GM12878 (cell line): ENCODE results near the gene CXCL14. TPM values are rescaled to one million over a fixed set of nuclear protein-coding genes. Genes with fewer than 3 reads are reported as not detected.

ENCODE experiments used
- ATAC-seq: fragments of 200-7000 bp; cut with Tn5 transposase; 3 replicates; pipeline ENCODE4 v1.9.1; 2020; ENCODE audit warnings: mild to moderate bottlenecking, moderate library complexity
- BruUV-seq: library from RNA; stranded (reverse); fragments of 400-500 nt; replicated peaks from 2 replicates; lab custom pipeline; 2021; lab: Mats Ljungman, UMichigan
- CTCF ChIA-PET: fragments of 300-600 bp; sonication (Branson Sonifier 250); formaldehyde crosslinking; extraction: SDS; loops from one replicate; lab custom pipeline; 2021; ENCODE audit warnings: inconsistent platforms; lab: Yijun Ruan, JAX
- POLR2A ChIA-PET: fragments of 350-600 bp; formaldehyde crosslinking; extraction: SDS; loops from one replicate; lab custom pipeline; 2021; ENCODE audit warnings: inconsistent platforms; lab: Charles Lee
- RAD21 ChIA-PET: fragments of 300-600 bp; sonication (Branson Sonifier 250); formaldehyde crosslinking; loops from one replicate; lab custom pipeline; 2023; ENCODE audit warnings: antibody characterized with exemption; ENCODE audit not compliant: unreplicated experiment; lab: Charles Lee
- SMC1A ChIA-PET: fragments of 300-600 bp; sonication (Branson Sonifier 250); formaldehyde crosslinking; loops from one replicate; lab custom pipeline; 2023; ENCODE audit not compliant: unreplicated experiment, uncharacterized antibody; lab: Charles Lee
- DNase-seq: peaks from one replicate; pipeline ENCODE4 v3.0.0-alpha.2; 2011; ENCODE audit warnings: low read depth, low spot score
- FAIRE-seq: peaks from 3 replicates; lab custom pipeline; 2011; peaks lifted over from hg19 to GRCh38; lab: Jason Lieb, UNC
- H2AFZ ChIP-seq: 2 replicates; pipeline ENCODE4 v1.6.0; 2011; ENCODE audit warnings: low read depth, low read length, control low read depth; ENCODE audit not compliant: control insufficient read depth
- H3K27ac ChIP-seq: 2 replicates; pipeline ENCODE4 v1.5.1; 2011; ENCODE audit warnings: control low read depth; ENCODE audit not compliant: control insufficient read depth, insufficient read depth
- H3K27me3 ChIP-seq, 2 experiments: replicated peaks in 1 of 2; 2 replicates each; pipeline versions ENCODE4 v1.6.0 to v1.6.1; 2011; ENCODE audit warnings: low read length in 1 of 2; ENCODE audit not compliant: control insufficient read depth in 2 of 2, insufficient read depth in 2 of 2
- H3K36me3 ChIP-seq, 2 experiments: 2 replicates each; pipeline ENCODE4 v1.5.1; 2011; ENCODE audit warnings: low read length in 1 of 2; ENCODE audit not compliant: control insufficient read depth in 2 of 2, insufficient read depth in 2 of 2
- H3K4me1 ChIP-seq: 2 replicates; pipeline ENCODE4 v1.6.1; 2011; ENCODE audit warnings: mild to moderate bottlenecking, low read length, moderate library complexity, mixed read lengths; ENCODE audit not compliant: control insufficient read depth, insufficient read depth
- H3K4me2 ChIP-seq: 2 replicates; pipeline ENCODE4 v1.6.0; 2011; ENCODE audit warnings: control low read depth; ENCODE audit not compliant: control insufficient read depth, insufficient read depth
- H3K4me3 ChIP-seq: fragments of 200-600 bp; sonication (generic); 2 replicates; pipeline ENCODE4 v1.5.1; 2016
- H3K79me2 ChIP-seq: 2 replicates; pipeline ENCODE4 v1.6.0; 2011; ENCODE audit warnings: low read length; ENCODE audit not compliant: control insufficient read depth, insufficient read depth
- H3K9ac ChIP-seq: 2 replicates; pipeline ENCODE4 v1.8.0; 2011; ENCODE audit warnings: low read length, control low read depth, mixed read lengths; ENCODE audit not compliant: control insufficient read depth, insufficient read depth
- H3K9me3 ChIP-seq: replicated peaks from 3 replicates; pipeline ENCODE4 v1.5.1; 2011; ENCODE audit warnings: mild to moderate bottlenecking, low read length; ENCODE audit not compliant: control insufficient read depth, insufficient read depth
- H4K20me1 ChIP-seq: 2 replicates; pipeline ENCODE4 v1.6.0; 2011; ENCODE audit not compliant: control insufficient read depth, insufficient read depth
- BHLHE40 ChIP-seq, 2 experiments: fragments of 450-650 bp in 1 of 2; IDR thresholded peaks; 2 replicates each; pipeline ENCODE4 v1.6.1; 2011 to 2017; ENCODE audit warnings: low read depth in 2 of 2, borderline replicate concordance in 1 of 2, improper control_type of control experiment in 1 of 2, low read length in 1 of 2, mild to moderate bottlenecking in 1 of 2
- BRCA1 ChIP-seq: IDR thresholded peaks from 2 replicates; pipeline ENCODE4 v1.6.1; 2011; ENCODE audit warnings: low read depth, low read length, improper control_type of control experiment
- CBX3 ChIP-seq: fragments of 200-600 bp; sonication (generic); IDR thresholded peaks from 2 replicates; pipeline ENCODE4 v1.6.1; 2016; ENCODE audit warnings: low read depth, borderline replicate concordance
- CHD1 ChIP-seq: IDR thresholded peaks from 2 replicates; pipeline ENCODE4 v1.6.1; 2012; ENCODE audit warnings: low read depth, low read length, improper control_type of control experiment
- CHD4 ChIP-seq: fragments of 200-600 bp; sonication (generic); IDR thresholded peaks from 2 replicates; pipeline ENCODE4 v1.6.1; 2016; ENCODE audit warnings: mild to moderate bottlenecking
- FOXM1 ChIP-seq: IDR thresholded peaks from 2 replicates; pipeline ENCODE4 v1.6.1; 2012; ENCODE audit warnings: low read depth, mild to moderate bottlenecking, inconsistent platforms, low read length, moderate library complexity
- HDGF ChIP-seq: fragments of 450-650 bp; IDR thresholded peaks from 2 replicates; pipeline ENCODE4 v1.6.1; 2016; ENCODE audit warnings: antibody characterized with exemption
- JUNB ChIP-seq: IDR thresholded peaks from 2 replicates; pipeline ENCODE4 v1.6.1; 2016; ENCODE audit warnings: antibody characterized with exemption, mild to moderate bottlenecking
- MTA2 ChIP-seq: fragments of 450-650 bp; IDR thresholded peaks from 2 replicates; pipeline ENCODE4 v1.6.1; 2016; ENCODE audit warnings: low read depth, mild to moderate bottlenecking, moderate library complexity
- NFIC ChIP-seq: IDR thresholded peaks from 2 replicates; pipeline ENCODE4 v1.6.1; 2012; ENCODE audit warnings: low read depth, mild to moderate bottlenecking, inconsistent platforms, low read length, moderate library complexity
- NKRF ChIP-seq: fragments of 450-650 bp; conservative IDR thresholded peaks from 2 replicates; pipeline ENCODE4 v1.6.1; 2017; ENCODE audit warnings: mild to moderate bottlenecking, moderate library complexity
- PAX5 ChIP-seq: IDR thresholded peaks from 2 replicates; pipeline ENCODE4 v1.6.1; 2011; ENCODE audit warnings: low read depth, low read length, borderline replicate concordance
- PML ChIP-seq: IDR thresholded peaks from 2 replicates; pipeline ENCODE4 v1.6.1; 2012; ENCODE audit warnings: low read length, inconsistent platforms
- POLR2AphosphoS2 ChIP-seq: IDR thresholded peaks from 2 replicates; pipeline ENCODE4 v1.6.1; 2011; ENCODE audit warnings: low read depth, mild to moderate bottlenecking, low read length, improper control_type of control experiment, moderate library complexity
- RAD51 ChIP-seq: fragments of 450-650 bp; IDR thresholded peaks from 2 replicates; pipeline ENCODE4 v1.6.1; 2016; ENCODE audit warnings: moderate library complexity, mild to moderate bottlenecking, inconsistent platforms
- SUPT20H ChIP-seq: IDR thresholded peaks from 2 replicates; pipeline ENCODE4 v1.6.1; 2011; ENCODE audit warnings: low read depth, mild to moderate bottlenecking, low read length, moderate library complexity, borderline replicate concordance; ENCODE audit not compliant: control insufficient read depth
- TAF1 ChIP-seq: IDR thresholded peaks from 2 replicates; pipeline ENCODE4 v1.6.1; 2011; ENCODE audit warnings: mild to moderate bottlenecking, low read depth, low read length, borderline replicate concordance
- TCF12 ChIP-seq: IDR thresholded peaks from 2 replicates; pipeline ENCODE4 v1.6.1; 2011; ENCODE audit warnings: low read depth, mild to moderate bottlenecking, low read length
- ZBTB40 ChIP-seq: fragments of 450-650 bp; IDR thresholded peaks from 2 replicates; pipeline ENCODE4 v1.6.1; 2016; ENCODE audit warnings: mild to moderate bottlenecking, moderate library complexity, borderline replicate concordance
- WGBS: methylation state at CpG from one replicate; pipeline ENCODE4 v1.1.6; 2016; ENCODE audit warnings: low lambda C conversion rate; ENCODE audit not compliant: insufficient replicate concordance, insufficient coverage; ENCODE audit errors: missing lambda C conversion rate; 5-methylcytosine and 5-hydroxymethylcytosine counted together
- in situ Hi-C: fragments of 300-500 bp; cut with MboI; formaldehyde crosslinking; loops from 9 replicates; pipeline ENCODE4 v1.14.3; 2018; ENCODE audit warnings: mixed read lengths
- intact Hi-C: fragments of 100-400 bp; cut with micrococcal nuclease; formaldehyde crosslinking; loops from one replicate; pipeline ENCODE4 v1.14.2; 2022; ENCODE audit not compliant: unreplicated experiment
- polyA plus RNA-seq, 11 experiments: library from polyadenylated mRNA; depleted of rRNA in 4 of 11; unstranded in 6 of 11; stranded (reverse) in 5 of 11; fragments of >200 nt; fragmentation: Nextera tagmentation in 4 of 11; fragmentation: Illumina TruSeq in 1 of 11; extraction: Ambion mirVana in 4 of 11; extraction: Trizol in 1 of 11; gene quantifications; 1 replicate in 1 of 11; 2 replicates in 10 of 11; pipeline versions ENCODE4 v1.2.1 to v1.2.3, GENCODE V29; 2011 to 2016; ENCODE audit warnings: inconsistent platforms in 2 of 11, missing spikeins in 2 of 11, low read depth in 1 of 11
- total RNA-seq, 4 experiments: library from RNA; depleted of rRNA in 3 of 4; stranded (reverse); fragments of >200 nt in 3 of 4; fragmentation: Illumina TruSeq in 1 of 4; extraction: Trizol in 1 of 4; gene quantifications; 2 replicates each; pipeline versions ENCODE4 v1.2.1 to v1.2.3, GENCODE V29; 2013 to 2021

The CXCL14 gene
- total and polyA plus RNA-seq, 10 of the 15 experiments (the other 5 are each of a cell fraction or from before 2014, with no cell fraction given): 0.05 TPM; not detected in 9

GRCh38 chr5:135546101-135546500 is 32.7 kb downstream of the CXCL14 start (continued):
- no peak for TF ChIP-seq MTA2
- TF ChIP-seq POLR2AphosphoS2: no peak
- no peak for TF ChIP-seq SUPT20H
- TF ChIP-seq CHD1: no peak
- TF ChIP-seq JUNB: no peak
- no peak for TF ChIP-seq CHD4
- no peak for TF ChIP-seq HDGF
- no peak for TF ChIP-seq PAX5
- no peak for TF ChIP-seq PML
- no peak for TF ChIP-seq CBX3

GRCh38 chr5:135545099-135545498 is 33.7 kb downstream of the CXCL14 start:
- no peak for FAIRE-seq
- intact Hi-C loops: no loop called here
- TF ChIP-seq TCF12 (no peak), NKRF (no peak), RAD51 (no peak), TAF1 (no peak), ZBTB40 (no peak), NFIC (no peak), FOXM1 (no peak), BRCA1 (no peak), BHLHE40 (IDR thresholded peaks at IDR 0.05; ENCODE audit: borderline replicate concordance in 1 of 2, low read depth in 2 of 2, low read length in 1 of 2) (no peak)

More at GRCh38 chr5:135545099-135545498, 33.7 kb downstream of the CXCL14 start:
- Histone ChIP-seq H2AFZ (no peak overlapping the region), H3K79me2 (no peaks in the 10 kb centered on the region), H3K4me3 (no peak overlapping the region), H3K27me3 (peaks cover 6 to 15% of the 10 kb centered on the region in 2 experiments), H3K9me3 (no peaks in the 10 kb centered on the region; the same call in 2 of the 3 replicates), H3K4me1 (peaks cover 8% of the 10 kb centered on the region), H4K20me1 (no peaks in the 10 kb centered on the region), H3K27ac (no peak overlapping the region), H3K9ac (no peak overlapping the region), H3K4me2 (no peak overlapping the region), H3K36me3 (no peaks in the 10 kb centered on the region)
- ChIA-PET SMC1A (no interaction called here), CTCF (no interaction called here), POLR2A (no interaction called here), RAD21 (no interaction called here)
- WGBS: 61% methylated on average over 17 of the region's 17 CpGs
- ATAC-seq (no peak), DNase-seq (no peak)
- in situ Hi-C loops: no loop called here
- no TSS peak for BruUV-seq
